ENCODE measurements around the gene NR3C2.

DNA sequence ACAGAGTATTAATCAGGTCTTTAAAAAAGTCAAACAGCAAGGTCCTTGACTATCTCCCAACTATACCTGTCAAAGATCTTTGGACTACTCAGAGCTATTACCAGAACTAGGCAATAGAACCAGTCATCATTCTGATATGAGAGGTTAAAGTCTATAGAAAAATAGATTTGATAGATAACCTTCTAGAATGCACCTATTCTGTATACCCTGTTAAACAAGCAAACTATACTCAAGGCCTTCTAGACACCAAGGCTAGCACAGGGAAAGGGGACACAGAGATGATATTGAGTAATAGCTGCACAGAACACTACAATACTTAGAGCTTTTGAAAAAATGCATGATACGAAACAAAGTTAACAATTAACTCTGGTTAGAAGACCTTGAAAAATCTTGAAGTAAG, 149.5 kb downstream of the NR3C2 start:
- TF ChIP-seq, protein P1, sequence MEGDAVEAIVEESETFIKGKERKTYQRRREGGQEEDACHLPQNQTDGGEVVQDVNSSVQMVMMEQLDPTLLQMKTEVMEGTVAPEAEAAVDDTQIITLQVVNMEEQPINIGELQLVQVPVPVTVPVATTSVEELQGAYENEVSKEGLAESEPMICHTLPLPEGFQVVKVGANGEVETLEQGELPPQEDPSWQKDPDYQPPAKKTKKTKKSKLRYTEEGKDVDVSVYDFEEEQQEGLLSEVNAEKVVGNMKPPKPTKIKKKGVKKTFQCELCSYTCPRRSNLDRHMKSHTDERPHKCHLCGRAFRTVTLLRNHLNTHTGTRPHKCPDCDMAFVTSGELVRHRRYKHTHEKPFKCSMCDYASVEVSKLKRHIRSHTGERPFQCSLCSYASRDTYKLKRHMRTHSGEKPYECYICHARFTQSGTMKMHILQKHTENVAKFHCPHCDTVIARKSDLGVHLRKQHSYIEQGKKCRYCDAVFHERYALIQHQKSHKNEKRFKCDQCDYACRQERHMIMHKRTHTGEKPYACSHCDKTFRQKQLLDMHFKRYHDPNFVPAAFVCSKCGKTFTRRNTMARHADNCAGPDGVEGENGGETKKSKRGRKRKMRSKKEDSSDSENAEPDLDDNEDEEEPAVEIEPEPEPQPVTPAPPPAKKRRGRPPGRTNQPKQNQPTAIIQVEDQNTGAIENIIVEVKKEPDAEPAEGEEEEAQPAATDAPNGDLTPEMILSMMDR (IDR thresholded peaks at IDR 0.05; ENCODE audit: borderline replicate concordance, extremely low read depth, low read length, poor library complexity, severe bottlenecking), result no peak
- TF ChIP-seq EZH2 (IDR thresholded peaks at IDR 0.05; ENCODE audit: borderline replicate concordance, low read depth, low read length, severe bottlenecking), result no peak
